Karpas-422 (cell line): ENCODE measurements around the gene ALK. TPM values are rescaled to one million over a fixed set of nuclear protein-coding genes. Genes with fewer than 3 reads are reported as not detected.
A peak's percentile ranks its signal among the peaks of the same experiment; 100 is the strongest.

Source experiments
- DNase-seq: peaks from one replicate; pipeline ENCODE4 v3.0.0-alpha.2; 2015
- H2AFZ ChIP-seq: fragments of 200-600 bp; sonication (generic); 2 replicates; pipeline ENCODE4 v1.6.1; 2014; ENCODE audit warnings: antibody characterized with exemption, low read length, mixed read lengths
- H3K27ac ChIP-seq: fragments of 200-600 bp; sonication (generic); 2 replicates; pipeline ENCODE4 v1.5.1; 2014; ENCODE audit warnings: mild to moderate bottlenecking, low read length, moderate library complexity
- H3K27me3 ChIP-seq: fragments of 200-600 bp; sonication (generic); 2 replicates; pipeline ENCODE4 v1.6.1; 2014; ENCODE audit warnings: low read length, mixed read lengths
- H3K36me3 ChIP-seq: fragments of 200-600 bp; sonication (generic); 2 replicates; pipeline ENCODE4 v1.6.1; 2014; ENCODE audit warnings: low read length, mixed read lengths; ENCODE audit not compliant: insufficient read depth
- H3K4me1 ChIP-seq: fragments of 200-600 bp; sonication (generic); 2 replicates; pipeline ENCODE4 v1.6.1; 2014; ENCODE audit warnings: mild to moderate bottlenecking, low read length, mixed read lengths
- H3K4me2 ChIP-seq: fragments of 200-600 bp; sonication (generic); 2 replicates; pipeline ENCODE4 v1.6.1; 2014; ENCODE audit warnings: low read length, low read depth, mild to moderate bottlenecking; ENCODE audit not compliant: poor library complexity, severe bottlenecking
- H3K4me3 ChIP-seq: fragments of 200-600 bp; sonication (generic); 2 replicates; pipeline ENCODE4 v1.5.1; 2014; ENCODE audit warnings: mild to moderate bottlenecking, antibody characterized with exemption, low read length, mixed read lengths
- H3K79me2 ChIP-seq: fragments of 200-600 bp; sonication (generic); 2 replicates; pipeline ENCODE4 v1.6.1; 2014; ENCODE audit warnings: mild to moderate bottlenecking, low read length, mixed read lengths
- H3K9ac ChIP-seq: fragments of 200-600 bp; sonication (generic); 2 replicates; pipeline ENCODE4 v1.6.0; 2014; ENCODE audit warnings: low read length
- H3K9me2 ChIP-seq: fragments of 200-600 bp; sonication (generic), shearing (Covaris generic); replicated peaks from 2 replicates; pipeline ENCODE4 v1.6.0; 2014; ENCODE audit warnings: mild to moderate bottlenecking, low read length, moderate library complexity; ENCODE audit not compliant: insufficient read depth
- H3K9me3 ChIP-seq: fragments of 300-700, 200-600 bp; sonication (generic); 2 replicates; pipeline ENCODE4 v1.6.1; 2014; ENCODE audit warnings: low read length, mixed read lengths
- H4K20me1 ChIP-seq: fragments of 200-600 bp; sonication (generic); 2 replicates; pipeline ENCODE4 v1.6.1; 2014; ENCODE audit warnings: mild to moderate bottlenecking, antibody characterized with exemption, low read length, low read depth; ENCODE audit not compliant: insufficient read depth
- total RNA-seq: library from RNA; depleted of rRNA; stranded (reverse); fragments of >200 nt; shearing (Covaris generic); gene quantifications from 2 replicates; pipeline ENCODE4 v1.2.3, GENCODE V29; 2014; ENCODE audit warnings: low replicate concordance

The ALK gene
- total RNA-seq, 1 experiment from 2014 or later, result not detected

DNA sequence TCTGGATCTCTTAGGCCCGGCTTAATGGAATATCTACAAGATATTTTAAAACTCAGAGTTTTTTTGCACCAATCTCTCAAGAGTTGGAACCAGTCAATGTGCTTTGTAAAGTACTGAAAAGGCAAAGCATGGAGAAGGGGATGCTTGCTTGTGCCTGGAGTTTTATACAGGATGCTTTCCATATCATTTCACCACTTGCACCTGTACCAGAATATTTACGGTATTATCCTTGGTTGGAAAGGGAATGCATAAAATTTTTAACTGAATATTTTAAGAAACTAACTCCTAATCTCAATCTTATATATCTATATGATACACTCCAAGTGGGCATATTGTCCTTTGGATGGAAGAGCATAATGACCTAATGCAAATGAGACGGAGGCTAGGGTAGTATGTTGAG lies 487.5 kb downstream of the ALK start:
- no peak for DNase-seq
- H3K9me3 ChIP-seq, result no peaks in the 10 kb centered on the region
- no peak overlapping the region for H3K4me3 ChIP-seq
- no peaks in the 10 kb centered on the region for H3K27me3 ChIP-seq
- no peak overlapping the region for H3K9ac ChIP-seq
- H4K20me1 ChIP-seq, result no peaks in the 10 kb centered on the region; the same call in 1 of the 2 replicates
- no peak overlapping the region for H2AFZ ChIP-seq
- no peak overlapping the region for H3K27ac ChIP-seq
- peaks cover 6% of the 10 kb centered on the region for H3K4me1 ChIP-seq
- no peak overlapping the region for H3K4me2 ChIP-seq
- H3K79me2 ChIP-seq, result no peaks in the 10 kb centered on the region
- no peaks in the 10 kb centered on the region for H3K36me3 ChIP-seq
- no peaks in the 10 kb centered on the region for H3K9me2 ChIP-seq

DNA sequence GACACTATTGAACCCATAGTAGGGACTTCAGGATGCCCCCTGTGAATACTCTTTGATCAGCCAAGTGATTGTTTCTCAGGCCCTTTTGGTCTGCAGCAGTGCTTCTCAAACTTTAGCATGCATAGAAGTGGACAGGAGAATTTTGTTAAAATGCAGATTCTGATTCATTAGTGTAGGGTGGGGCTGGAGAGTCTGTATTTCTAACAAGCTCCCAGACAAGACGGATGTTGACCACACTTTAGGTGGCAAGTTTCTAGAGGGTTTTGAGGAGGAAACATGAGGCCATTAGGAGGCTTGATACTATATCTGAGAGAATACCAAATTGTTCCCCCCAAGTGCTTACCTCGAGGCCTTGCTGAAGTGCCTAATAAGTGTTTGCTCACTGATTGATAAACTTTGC lies 488.3 kb downstream of the ALK start:
- Histone ChIP-seq H3K4me2 (no peak overlapping the region), H3K9ac (no peak overlapping the region), H2AFZ (no peak overlapping the region), H3K27me3 (no peaks in the 10 kb centered on the region), H4K20me1 (no peaks in the 10 kb centered on the region; the same call in 1 of the 2 replicates), H3K79me2 (no peaks in the 10 kb centered on the region), H3K4me1 (peaks cover 6% of the 10 kb centered on the region), H3K4me3 (no peak overlapping the region), H3K9me3 (no peaks in the 10 kb centered on the region), H3K27ac (no peak overlapping the region), H3K9me2 (no peaks in the 10 kb centered on the region), H3K36me3 (no peaks in the 10 kb centered on the region)
- DNase-seq, result no peak

DNA sequence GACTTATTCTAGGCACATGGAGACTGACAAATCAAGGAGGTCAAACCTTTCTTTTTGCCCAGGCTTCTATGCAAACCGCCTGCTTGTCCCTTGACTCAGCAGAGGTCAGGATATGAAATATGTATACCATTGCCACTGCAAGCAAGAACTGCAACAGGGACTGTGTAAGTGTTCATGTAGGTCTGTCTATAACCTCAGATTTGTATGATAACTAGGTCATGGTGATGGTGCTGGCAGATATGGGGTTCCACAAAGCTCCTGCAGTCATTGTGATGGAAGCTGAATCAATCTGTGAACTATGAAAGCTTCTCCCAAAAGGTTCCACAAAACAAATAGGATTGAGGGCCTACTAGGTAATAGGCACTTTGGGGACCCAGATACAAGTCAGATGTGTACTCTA lies 489.9 kb downstream of the ALK start:
- H3K9ac ChIP-seq, result no peak overlapping the region
- H3K4me2 ChIP-seq, result no peak overlapping the region
- DNase-seq, result no peak
- no peaks in the 10 kb centered on the region for H3K9me3 ChIP-seq
- H3K4me3 ChIP-seq, result no peak overlapping the region
- H3K9me2 ChIP-seq, result no peaks in the 10 kb centered on the region
- H3K79me2 ChIP-seq, result no peaks in the 10 kb centered on the region
- H2AFZ ChIP-seq, result no peak overlapping the region
- H3K27ac ChIP-seq, result no peak overlapping the region
- no peaks in the 10 kb centered on the region for H3K27me3 ChIP-seq
- no peaks in the 10 kb centered on the region; the same call in 1 of the 2 replicates for H4K20me1 ChIP-seq
- H3K36me3 ChIP-seq, result no peaks in the 10 kb centered on the region
- H3K4me1 ChIP-seq, result peaks cover 6% of the 10 kb centered on the region

DNA sequence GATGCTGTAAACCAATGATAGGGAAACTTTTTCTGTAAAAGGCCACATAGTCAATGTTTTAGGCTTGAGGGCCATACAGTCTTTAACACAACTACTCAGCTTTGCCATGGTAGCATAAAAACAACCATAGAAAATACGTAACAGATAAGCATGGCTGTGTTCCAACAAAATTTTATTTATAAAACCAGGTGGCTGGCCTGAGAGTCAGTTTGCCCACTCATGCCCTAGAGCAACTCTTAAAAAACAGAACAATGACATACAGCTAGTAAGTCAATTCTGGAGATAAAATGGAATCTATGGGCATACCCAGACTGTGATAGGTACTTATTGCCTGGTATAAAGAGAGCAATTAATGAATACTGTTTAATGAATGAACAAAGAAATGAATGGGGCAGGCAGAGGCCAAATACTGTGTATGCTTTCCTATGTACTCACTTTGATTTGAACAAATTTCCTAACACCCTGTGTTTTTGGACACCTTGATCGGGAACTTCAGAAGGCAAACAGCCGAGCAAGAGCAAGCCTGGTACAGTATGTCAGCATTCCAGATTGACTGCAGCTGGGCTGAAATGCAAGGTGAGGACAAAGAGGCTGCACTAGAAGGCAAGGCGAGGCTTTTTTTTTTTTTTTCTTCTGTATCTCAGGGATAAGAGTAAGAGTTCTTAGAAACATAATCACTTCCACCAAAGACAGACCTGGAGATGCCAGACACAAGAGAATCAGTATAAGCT lies 490.8 kb downstream of the ALK start:
- Histone ChIP-seq H3K9me2 (no peaks in the 10 kb centered on the region), H3K27ac (no peak overlapping the region), H3K9ac (no peak overlapping the region), H3K79me2 (no peaks in the 10 kb centered on the region), H3K36me3 (no peaks in the 10 kb centered on the region), H3K9me3 (no peaks in the 10 kb centered on the region), H3K4me3 (no peak overlapping the region), H4K20me1 (no peaks in the 10 kb centered on the region; the same call in 1 of the 2 replicates), H2AFZ (no peak overlapping the region), H3K4me2 (no peak overlapping the region), H3K27me3 (no peaks in the 10 kb centered on the region), H3K4me1 (peaks cover 6% of the 10 kb centered on the region)
- no peak for DNase-seq

DNA sequence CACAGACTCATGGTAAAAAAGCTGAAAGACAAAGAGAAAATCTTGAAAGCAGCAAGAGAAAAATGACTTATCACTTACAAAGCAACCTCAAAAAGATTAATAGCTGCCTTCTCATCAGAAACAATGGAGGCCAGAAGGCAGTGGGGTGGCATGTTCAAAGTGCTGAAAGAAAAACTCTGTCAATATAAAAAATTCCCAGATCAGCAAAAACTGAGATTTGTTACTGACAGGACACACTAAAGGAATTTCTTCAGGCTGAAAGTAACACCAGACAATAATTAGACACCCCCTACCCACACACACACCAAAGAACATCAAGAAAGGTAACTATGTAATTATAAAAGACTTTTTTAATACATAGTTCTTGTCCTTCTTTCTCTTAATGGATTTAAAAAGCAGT lies 495.0 kb downstream of the ALK start:
- H4K20me1 ChIP-seq, result no peaks in the 10 kb centered on the region
- DNase-seq, result no peak
- no peak overlapping the region for H3K9ac ChIP-seq
- no peak overlapping the region for H3K4me2 ChIP-seq
- no peaks in the 10 kb centered on the region for H3K9me3 ChIP-seq
- H3K9me2 ChIP-seq, result no peaks in the 10 kb centered on the region
- no peak overlapping the region for H3K27ac ChIP-seq
- no peaks in the 10 kb centered on the region for H3K36me3 ChIP-seq
- H2AFZ ChIP-seq, result no peak overlapping the region
- no peaks in the 10 kb centered on the region for H3K4me1 ChIP-seq
- H3K4me3 ChIP-seq, result no peak overlapping the region
- no peaks in the 10 kb centered on the region for H3K27me3 ChIP-seq
- H3K79me2 ChIP-seq, result no peaks in the 10 kb centered on the region

DNA sequence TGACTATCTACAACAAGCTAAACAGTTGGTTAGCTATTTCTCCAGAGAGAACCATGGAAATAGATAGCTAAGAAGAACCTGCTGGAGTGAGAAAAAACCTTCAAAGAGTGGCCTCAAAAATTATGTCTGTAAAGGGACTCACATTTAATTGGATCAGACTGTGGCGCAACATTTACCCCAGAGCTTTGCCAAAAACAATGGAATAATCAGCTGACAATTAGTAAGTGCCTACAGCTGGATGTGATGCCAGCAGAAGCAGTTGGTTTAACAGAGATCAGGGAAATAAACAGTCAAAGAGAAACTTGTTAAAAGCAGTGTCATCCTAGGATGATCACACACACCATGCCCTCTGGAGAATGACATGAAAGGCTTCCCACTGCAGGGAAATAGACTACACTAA lies 495.5 kb downstream of the ALK start:
- no peaks in the 10 kb centered on the region for H3K36me3 ChIP-seq
- H3K79me2 ChIP-seq, result no peaks in the 10 kb centered on the region
- no peak for DNase-seq
- no peak overlapping the region for H3K4me2 ChIP-seq
- H3K4me1 ChIP-seq, result no peaks in the 10 kb centered on the region
- no peaks in the 10 kb centered on the region for H3K27me3 ChIP-seq
- H3K9me2 ChIP-seq, result no peaks in the 10 kb centered on the region
- H3K27ac ChIP-seq, result no peak overlapping the region
- H2AFZ ChIP-seq, result no peak overlapping the region
- no peak overlapping the region for H3K4me3 ChIP-seq
- H3K9me3 ChIP-seq, result no peaks in the 10 kb centered on the region
- H4K20me1 ChIP-seq, result no peaks in the 10 kb centered on the region
- H3K9ac ChIP-seq, result no peak overlapping the region

DNA sequence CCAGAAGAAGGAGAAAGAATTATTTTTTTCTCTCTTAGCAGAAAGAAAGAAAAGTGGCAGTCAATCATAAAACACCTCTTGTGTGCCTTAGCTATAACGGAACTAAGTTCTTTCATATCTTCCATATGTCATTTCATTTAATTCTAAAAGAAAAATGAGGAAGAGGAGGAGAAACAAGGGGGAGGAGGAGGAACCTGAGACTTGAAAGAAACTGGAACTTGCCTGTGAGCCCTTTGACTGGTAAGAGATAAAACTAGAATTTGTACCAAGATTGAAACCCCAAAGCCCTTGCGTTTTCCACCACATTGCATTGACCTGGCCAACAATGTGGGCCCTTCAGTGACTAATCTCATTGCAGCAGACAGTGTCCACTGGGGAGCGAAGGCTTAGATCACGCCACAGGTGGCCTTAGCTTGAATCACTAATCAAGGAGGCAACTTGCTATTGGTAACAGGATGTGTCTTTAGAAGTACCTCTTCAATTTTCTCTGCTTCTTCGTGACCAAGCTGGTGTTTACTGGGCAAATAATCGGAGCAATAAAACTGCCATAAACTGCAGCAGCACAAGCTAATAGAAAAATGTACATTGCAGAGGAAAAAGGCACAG lies 498.2 kb downstream of the ALK start:
- Histone ChIP-seq H3K4me1 (no peaks in the 10 kb centered on the region), H3K4me2 (no peak overlapping the region), H3K9ac (no peak overlapping the region), H3K36me3 (no peaks in the 10 kb centered on the region), H4K20me1 (no peaks in the 10 kb centered on the region), H3K4me3 (no peak overlapping the region), H3K79me2 (no peaks in the 10 kb centered on the region), H2AFZ (no peak overlapping the region), H3K27me3 (no peaks in the 10 kb centered on the region), H3K9me2 (no peaks in the 10 kb centered on the region), H3K27ac (no peak overlapping the region), H3K9me3 (no peaks in the 10 kb centered on the region)
- DNase-seq, result peak; percentile 41

DNA sequence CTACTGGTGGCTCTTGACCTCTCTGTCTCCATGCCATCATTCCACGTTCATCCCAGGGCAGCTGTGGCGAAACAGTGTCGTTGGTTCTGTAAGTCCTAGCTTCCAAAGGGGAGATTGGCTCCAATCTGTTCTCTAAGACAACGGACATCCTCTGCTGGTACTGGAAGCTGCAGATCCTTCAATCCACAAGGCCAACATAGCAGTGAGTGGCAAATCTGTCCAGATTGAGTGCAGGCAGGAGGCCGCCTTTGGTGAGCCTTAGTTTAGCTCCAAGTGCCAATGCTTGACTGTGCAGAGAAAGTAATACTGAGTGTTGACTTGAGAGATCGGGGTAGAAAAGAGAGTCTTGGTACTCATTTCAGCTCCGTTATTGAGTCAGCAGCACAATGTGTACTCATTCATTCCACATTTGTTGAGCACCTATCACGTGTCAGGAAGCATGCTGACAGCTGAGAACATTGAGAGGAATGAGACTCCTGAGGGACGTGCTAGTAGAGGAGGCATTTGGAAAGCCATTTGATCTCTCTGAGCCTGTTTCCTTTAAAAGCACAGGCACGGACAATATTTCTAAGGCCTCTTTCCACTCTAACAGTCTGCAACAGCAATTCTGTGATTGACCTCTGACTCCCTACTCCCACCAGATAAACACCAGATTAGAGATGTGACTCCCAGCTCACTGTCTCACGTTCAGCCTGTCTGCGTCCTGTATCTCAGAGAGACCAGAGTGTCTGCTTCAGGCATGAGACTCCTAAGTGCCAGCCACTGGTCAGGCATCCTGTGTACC lies 500.2 kb downstream of the ALK start:
- H3K4me2 ChIP-seq, result no peak overlapping the region
- H3K9me2 ChIP-seq, result no peaks in the 10 kb centered on the region
- no peak for DNase-seq
- H3K9me3 ChIP-seq, result no peaks in the 10 kb centered on the region
- H3K79me2 ChIP-seq, result no peaks in the 10 kb centered on the region
- H3K27me3 ChIP-seq, result no peaks in the 10 kb centered on the region
- no peak overlapping the region for H2AFZ ChIP-seq
- no peak overlapping the region for H3K27ac ChIP-seq
- no peaks in the 10 kb centered on the region for H3K36me3 ChIP-seq
- no peaks in the 10 kb centered on the region for H4K20me1 ChIP-seq
- no peak overlapping the region for H3K4me3 ChIP-seq
- no peaks in the 10 kb centered on the region for H3K4me1 ChIP-seq
- no peak overlapping the region for H3K9ac ChIP-seq
